PC-9 (cell line): ENCODE results near the gene SGCD.

Experiments
- EZH2 ChIP-seq: fragments of 200-600 bp; sonication (generic); IDR thresholded peaks from 2 replicates; pipeline ENCODE4 v1.8.0; 2017; ENCODE audit warnings: antibody characterized with exemption, low read depth
- TF ChIP-seq, protein P1 (sequence below): fragments of 200-600 bp; sonication (generic); conservative IDR thresholded peaks from 2 replicates; pipeline ENCODE4 v1.6.1; 2017; ENCODE audit warnings: mixed run types, antibody characterized with exemption, mild to moderate bottlenecking, moderate library complexity

- TF ChIP-seq, protein P1, sequence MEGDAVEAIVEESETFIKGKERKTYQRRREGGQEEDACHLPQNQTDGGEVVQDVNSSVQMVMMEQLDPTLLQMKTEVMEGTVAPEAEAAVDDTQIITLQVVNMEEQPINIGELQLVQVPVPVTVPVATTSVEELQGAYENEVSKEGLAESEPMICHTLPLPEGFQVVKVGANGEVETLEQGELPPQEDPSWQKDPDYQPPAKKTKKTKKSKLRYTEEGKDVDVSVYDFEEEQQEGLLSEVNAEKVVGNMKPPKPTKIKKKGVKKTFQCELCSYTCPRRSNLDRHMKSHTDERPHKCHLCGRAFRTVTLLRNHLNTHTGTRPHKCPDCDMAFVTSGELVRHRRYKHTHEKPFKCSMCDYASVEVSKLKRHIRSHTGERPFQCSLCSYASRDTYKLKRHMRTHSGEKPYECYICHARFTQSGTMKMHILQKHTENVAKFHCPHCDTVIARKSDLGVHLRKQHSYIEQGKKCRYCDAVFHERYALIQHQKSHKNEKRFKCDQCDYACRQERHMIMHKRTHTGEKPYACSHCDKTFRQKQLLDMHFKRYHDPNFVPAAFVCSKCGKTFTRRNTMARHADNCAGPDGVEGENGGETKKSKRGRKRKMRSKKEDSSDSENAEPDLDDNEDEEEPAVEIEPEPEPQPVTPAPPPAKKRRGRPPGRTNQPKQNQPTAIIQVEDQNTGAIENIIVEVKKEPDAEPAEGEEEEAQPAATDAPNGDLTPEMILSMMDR: no peak
- no peak for TF ChIP-seq EZH2
Measured at GRCh38 chr5:156552855-156553358, 225.9 kb downstream of the SGCD start.
